GM18873 (cell line): ENCODE data around the gene PTPRK.
"Not testable (repeated sequence)": the region's sequence is repeated elsewhere in the genome, so short reads cannot be mapped to it uniquely, and the experiment has no call there.

Experiments used
- ATAC-seq: cut with Tn5 transposase; IDR thresholded peaks from one replicate; pipeline ENCODE4 v1.9.1; 2021; ENCODE audit warnings: mild to moderate bottlenecking, moderate library complexity, moderate number of reproducible peaks; ENCODE audit not compliant: unreplicated experiment, low FRiP score

PTPRK gene

DNA sequence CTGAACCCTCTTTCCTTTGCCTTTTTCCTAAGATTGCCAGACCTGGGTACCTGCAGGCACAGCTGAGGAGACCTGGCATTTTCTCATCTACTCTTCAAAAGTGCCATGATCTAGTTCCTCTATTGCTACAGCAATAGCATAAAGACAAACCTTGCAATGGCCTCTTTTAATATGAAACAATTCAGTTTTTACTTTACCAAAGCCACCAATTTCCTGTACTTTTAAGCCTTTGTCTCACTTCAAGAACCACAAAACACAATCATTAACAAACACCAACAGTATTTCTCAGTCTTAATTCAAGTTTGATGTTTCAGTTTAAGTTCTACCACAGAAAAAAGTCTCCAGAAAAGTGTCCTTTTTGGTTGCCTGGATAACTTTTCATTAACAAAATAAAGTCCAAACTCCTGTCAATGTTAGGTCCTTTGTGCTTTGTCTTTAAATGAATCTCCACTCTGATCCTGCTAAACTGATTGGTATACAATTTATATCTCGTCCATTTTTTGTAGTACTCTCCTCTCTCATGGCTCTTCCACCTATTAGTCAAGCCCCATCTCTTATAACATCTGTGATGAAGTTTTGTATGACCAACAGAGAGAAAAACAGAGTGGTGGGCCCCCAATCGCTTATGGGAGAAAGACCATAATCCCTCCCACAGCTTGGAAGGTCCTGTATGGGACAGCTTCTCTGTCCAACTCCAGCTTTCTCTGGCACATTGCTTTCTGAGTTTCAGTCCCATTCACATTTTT, 569.1 kb downstream of the PTPRK start:
- ATAC-seq, result peak; percentile 84

DNA sequence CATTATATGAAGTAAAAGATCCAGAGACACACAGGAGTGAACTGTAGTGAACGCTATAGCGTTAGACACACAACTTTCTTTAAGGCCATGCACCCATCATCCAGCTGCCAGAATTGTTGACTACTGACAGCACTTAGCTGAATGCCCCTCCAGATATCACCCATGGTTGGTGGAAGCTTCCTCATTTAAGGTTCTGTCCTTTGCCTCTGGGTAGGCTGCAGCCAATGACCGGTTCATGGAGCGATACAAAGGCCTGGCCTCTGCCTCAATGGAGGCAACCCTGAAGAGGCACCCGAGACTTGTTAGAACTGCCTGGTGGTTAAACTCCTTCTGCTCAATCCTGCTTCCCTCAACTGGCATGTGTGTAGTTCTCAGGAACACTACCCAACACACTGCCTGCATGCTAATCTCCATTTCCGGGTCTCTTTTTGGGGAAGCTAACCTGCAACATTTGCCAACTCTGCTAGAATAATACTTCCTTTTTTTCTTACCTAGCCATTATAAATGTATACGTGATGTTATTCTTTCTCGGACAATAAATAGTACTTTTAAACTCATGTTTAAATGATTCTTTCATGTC, 569.7 kb downstream of the PTPRK start:
- peak; percentile 28 for ATAC-seq

DNA sequence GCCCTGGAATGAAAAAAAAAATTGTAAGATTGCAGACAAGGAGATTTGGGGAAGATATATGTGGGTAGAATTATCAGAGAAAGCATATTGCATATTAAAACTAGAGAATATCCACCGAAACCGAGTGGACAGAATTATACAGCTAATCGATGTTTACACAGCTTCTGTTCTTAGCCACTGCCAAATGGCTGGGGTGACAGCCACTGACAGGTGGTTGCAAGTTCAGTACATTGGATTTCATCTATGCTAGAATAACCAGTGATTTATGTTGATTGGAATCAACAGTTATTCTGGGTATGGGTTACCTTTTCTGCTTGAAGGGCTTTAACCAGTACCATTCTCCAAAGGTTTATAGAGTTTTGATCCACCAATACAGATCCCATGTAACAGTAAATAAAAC, 571.1 kb downstream of the PTPRK start:
- no peak for ATAC-seq

DNA sequence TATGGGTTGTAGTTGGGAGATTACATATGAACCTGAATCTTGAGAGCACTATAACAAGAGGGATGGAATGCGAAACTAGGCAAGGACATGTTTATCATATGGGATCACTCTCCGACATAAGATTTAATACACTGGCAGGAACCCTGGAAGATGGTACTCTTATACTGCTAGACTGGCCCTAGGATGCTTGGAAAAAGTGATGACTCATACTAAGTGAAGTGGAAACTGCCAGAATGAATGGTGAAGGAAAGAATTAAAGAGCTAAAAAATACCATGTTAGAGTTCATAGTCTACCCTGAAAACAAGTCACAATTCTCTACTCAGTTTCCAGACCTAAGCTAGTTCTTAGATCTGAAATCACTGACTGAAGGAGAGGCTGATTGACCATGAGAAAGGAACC, 574.0 kb downstream of the PTPRK start:
- ATAC-seq, result no peak

DNA sequence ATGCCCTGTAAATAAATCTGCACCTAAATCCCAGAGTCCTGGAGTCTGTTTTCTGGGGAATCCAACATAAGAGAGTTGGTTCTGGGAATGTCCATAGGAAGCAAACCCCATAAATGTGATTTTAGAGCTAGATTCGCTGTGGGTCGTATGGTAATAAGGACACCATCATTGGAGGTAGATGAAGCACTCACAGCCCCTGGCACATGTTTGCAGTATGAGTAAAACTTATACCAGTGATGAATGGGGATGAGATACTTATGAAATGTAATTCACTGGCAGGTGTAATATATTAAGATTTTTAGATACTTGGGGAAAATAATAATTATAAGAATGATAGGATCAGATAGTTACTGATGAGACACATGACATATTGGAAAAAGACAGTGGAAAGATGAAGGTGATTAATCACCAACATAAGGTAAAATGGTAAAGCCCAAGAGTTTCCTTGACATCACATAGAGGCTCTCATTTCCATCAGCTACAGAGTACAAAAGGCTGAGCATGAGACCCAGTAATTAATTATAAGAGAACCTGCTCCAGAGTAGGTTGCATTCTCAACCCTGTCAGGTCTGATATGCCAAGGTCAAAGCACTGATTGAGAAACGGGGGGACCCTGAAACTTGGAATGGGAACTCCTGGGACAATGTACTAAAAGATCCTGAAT, 574.8 kb downstream of the PTPRK start:
- no peak for ATAC-seq

DNA sequence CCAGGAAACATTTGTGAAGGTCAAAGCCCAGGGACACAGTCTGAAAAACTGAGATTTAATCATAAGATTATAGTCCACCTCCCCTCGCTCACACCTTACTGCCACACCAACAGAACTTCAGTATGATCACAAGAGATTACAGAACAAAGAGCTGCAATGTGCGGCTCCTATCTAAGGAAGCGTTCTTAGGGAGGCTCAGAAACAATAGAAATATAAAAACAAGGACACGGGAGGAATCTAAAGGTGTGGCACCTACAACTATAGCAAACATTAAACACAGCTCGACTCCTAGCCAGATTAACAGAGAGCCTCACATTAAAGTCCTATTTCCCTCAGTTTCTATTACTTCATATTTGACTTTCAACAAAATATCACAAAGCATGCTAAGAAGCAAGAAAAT, 579.2 kb downstream of the PTPRK start:
- ATAC-seq, result no peak

DNA sequence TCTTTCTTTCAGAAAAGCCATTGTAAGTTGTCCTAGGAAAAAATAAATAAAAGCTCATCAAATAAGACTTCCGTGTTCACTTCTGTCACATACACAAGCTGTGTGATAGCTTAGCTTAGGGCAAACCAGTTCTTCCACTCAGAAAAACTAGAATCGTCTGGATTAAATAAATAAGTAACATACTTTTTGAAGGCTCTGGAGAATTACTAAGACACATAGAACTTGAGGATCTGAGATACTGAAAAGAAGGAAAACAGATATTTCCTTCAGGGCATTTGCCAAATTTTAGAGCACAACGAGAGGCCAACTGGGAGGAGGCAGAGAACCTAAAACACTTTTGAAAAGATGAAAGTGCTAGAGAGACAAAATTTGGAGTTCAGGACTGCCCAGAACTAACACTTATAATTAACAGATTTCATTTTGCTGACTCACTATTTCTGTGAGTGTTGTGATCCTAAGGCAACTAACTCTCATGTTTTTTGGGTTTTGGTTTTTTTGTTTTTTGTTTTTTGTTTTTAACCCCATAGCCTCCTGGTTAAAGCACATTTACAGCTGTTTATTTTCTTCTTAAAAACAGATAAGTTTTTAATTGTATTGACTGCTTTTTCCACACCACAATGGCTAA, 580.8 kb downstream of the PTPRK start:
- ATAC-seq, result no peak

DNA sequence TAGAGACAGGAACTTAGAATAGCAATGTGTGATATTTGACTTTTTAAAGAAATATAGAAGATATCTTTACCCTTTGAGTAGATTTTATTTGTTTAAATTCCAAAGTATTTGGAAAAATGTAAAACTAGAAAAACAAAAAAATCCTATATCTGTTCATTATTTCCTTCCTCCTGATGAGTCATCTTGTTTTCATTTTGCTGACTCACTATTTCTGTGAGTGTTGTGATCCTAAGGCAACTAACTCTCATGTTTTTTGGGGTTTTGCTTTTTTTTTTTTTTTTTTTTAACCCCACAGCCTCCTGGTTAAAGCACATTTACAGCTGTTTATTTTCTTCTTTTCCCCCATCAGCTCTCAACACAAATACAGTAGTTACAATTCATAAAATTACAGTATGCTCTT, 581.7 kb downstream of the PTPRK start:
- no peak for ATAC-seq

DNA sequence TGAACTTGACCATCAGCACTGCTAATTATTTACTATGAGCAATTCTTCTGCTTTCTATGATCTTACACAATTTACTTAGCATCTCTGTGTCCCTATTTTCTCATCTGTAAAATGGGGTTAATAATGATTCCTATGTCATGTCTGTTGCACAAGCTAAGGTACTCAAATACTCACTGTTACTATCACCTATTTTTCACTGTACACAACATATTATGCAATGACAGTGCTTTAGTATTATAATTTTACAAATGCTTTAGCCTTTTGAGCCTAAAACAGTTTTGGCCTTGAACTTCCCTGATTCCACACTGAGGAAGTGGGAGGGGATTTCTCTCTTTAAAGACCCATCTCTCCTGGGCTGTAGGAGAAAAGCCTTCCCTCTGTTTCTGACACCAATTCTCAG, 582.7 kb downstream of the PTPRK start:
- ATAC-seq, result no peak

DNA sequence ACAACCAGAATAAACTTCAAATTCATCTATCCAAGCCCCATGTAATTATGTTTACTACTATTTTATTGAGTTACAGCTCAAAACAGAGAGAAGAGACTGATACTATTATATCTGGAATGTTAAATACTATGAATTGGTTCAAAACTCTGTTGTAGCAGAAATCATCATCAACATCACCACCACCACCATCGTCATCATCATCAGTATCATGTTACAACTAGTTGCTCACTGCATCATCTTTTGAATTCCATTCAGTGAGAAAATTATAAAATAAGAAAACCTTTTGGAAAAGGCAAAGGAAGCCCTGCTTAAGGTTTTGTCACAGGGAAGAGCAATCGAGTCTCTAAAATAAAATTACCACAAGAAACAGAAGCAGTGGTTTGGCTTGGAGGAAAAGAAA, 583.3 kb downstream of the PTPRK start:
- no peak for ATAC-seq

DNA sequence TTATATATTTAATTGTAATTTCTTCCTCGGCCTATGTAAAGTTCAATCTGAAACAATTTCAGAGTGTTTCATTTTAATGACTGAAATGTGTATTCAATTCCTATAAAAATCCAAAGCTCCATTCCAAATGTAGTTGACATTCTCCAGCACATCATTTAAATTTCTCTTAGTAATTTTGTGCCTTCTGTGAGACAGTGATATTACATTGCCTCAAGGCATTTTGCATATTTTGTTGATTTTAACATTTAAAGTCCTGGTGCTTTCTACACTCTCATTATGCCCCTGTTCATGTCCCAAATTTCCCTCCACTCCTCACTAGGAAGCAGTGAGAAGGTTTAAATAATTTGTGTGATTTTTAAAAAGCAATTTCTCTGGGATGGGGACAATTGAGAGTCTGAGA, 585.4 kb downstream of the PTPRK start:
- ATAC-seq, result no peak

DNA sequence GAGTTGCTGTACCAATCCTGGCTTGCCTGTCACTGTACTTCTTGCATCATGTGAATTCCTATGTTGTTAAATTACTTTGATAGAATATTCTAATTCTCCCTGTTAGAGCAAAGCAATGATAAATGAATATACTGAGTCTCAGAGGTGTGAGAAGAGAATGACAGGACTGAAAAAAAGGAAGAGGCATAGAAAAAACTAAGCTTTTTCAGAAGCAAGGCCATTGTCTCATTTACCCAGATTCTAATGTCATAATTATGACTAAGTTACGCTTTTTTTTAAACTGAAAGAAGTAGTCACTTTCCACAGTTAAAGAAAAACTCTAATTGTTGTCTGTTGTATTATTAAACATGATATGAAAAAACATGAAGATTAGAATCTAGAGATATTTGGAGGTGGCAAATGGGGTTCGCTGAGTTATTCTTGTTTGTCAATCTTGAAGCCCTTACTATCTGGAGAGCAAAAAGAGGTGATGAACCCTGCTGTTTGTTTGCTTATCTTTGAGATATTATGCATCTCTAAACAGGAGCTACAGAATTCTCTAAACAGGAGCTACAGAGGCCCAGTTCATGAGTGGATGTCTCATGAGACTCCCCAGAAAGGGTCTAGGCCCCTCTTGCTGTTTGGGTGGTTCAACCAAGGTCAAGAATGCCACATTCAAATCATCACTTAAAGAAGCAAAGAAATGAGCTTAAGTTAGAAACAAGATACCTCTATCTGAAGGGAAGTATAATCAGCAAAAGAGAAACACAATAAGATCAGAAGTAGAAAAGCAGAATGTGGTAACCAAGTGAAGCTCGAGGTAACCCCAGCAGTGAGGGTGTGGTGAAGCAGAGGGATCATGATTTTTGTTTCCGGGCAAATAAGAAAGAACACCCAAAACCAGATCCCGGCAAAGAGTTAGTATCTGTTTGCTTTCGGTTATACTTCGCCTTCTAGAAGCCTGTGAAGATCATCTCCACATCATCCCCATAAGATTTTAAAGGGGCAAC, 586.3 kb downstream of the PTPRK start:
- no peak for ATAC-seq

DNA sequence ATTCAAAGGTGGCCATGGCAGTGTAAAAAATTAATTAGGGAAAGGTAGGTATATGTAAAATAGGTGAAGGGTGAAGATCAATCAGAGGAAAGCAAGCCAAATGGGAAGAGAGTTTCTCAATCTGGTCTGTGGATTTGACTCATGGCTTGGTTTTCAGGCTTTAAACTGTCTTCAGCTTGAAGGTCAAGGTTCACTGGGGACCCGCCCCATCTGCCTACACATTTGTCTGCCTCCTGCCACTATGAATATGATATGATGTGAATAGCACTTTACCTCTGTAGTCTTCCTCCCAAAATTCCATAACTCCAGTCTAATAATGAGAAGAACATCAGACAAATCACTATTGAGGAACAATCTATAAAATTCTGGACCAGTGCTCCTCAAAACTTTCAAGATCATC, 587.3 kb downstream of the PTPRK start:
- ATAC-seq, result no peak

DNA sequence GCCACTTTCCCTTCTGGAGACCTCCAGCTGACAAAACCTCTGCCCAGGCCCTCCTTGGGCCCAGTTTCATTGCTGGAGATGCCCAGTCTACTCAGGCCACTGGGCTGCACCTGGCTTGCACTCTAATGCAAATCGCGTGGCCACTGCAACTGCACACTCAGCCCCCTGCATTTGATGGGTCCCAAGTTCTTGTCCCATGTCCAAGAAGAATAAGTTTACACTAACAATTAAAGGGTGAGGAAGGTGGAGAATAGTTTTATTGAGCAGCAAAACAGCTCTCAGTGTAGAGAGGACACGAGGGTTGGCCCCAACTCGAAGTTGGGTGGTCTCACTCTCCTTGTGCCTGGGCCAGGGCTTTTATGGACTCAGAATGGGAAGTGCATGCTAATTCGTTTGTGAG, 587.7 kb downstream of the PTPRK start:
- ATAC-seq, result no peak

DNA sequence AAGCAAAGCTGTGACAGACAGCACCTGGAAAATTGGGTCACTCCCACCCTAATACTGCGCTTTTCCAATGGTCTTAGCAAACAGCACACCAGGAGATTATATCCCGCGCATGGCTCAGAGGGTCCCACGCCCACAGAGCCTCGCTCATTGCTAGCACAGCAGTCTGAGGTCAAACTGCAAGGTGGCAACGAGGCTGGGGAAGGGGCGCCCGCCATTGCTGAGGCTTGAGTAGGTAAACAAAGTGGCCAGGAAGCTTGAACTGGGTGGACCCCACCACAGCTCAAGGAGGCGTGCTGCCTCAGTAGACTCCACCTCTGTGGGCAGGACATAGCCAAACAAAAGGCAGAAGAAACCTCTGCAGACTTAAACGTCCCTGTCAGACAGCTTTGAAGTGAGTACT, 594.0 kb downstream of the PTPRK start:
- ATAC-seq, result not testable (repeated sequence)

DNA sequence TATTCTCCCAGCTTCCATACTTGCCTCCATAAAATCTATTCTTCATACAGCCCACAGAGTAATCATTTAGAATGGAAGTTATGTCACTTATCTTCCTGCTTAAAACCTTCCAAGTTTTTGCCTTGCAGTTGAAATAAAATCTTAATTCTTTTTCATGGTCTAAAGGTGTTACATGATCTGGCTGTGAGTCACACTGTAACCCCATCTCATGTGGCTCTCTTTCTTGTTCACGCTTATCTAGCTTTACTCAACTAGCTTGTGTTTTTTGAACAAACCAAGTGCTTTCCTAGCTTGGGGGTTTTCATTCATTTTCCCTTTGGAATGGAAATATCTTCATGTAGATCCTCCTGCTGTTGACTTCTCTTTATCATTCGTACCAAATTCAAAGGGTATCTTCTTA, 596.0 kb downstream of the PTPRK start:
- no peak for ATAC-seq

DNA sequence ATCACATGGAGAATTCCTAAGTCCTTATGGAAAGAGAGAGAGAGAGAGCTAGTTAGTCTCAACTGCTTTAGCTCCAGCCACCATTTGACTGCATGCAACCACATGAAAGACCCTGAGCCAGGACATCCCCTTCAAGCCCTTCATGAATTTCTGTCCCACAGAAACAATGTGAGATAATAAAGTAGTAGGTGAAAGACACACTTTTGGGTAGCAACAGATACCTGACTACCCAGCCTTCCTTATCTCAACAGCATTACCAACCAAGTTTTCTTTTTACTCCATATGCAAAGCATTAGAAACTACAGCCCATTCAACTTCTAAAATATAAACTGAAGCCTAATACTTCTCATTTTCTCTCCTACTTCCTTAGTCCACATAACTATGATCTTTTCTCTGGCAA, 596.4 kb downstream of the PTPRK start:
- no peak for ATAC-seq

DNA sequence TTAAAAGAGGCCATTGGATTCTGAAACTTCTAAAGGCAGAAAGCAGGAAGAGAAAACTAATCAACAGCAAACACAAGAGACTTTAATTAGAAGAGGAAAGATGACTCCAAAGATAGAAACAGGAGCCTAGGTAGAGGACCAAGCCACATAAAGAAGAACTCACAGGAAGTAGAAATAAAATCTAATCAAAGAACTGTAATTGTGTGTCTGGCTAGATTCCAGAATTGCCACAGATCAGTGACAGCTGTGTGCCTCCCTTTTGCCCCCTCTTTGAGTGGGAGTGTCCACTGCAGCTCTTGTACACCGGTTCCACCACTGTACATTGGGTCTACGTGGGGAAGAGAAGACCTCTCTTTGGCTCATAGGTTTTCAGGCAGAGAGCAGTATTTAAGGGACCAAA, 597.3 kb downstream of the PTPRK start:
- no peak for ATAC-seq

DNA sequence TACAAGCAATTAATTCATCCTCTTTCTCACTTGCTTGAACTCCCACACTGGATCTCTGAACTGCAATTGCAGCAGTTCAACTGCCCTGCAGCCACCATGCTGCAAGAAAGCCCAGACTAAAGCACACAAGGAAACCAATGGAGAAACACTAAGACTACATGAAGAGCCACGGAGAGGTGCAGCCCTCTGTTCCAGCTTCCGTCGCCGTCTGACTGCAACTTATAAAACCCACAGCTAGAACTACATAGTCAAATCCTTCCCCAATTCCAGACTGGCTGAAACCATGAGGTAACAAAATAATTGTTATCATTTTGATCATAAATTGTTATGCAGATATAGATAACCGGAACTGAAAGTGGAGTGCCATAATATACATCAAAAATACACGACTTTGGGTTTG, 598.4 kb downstream of the PTPRK start:
- no peak for ATAC-seq

DNA sequence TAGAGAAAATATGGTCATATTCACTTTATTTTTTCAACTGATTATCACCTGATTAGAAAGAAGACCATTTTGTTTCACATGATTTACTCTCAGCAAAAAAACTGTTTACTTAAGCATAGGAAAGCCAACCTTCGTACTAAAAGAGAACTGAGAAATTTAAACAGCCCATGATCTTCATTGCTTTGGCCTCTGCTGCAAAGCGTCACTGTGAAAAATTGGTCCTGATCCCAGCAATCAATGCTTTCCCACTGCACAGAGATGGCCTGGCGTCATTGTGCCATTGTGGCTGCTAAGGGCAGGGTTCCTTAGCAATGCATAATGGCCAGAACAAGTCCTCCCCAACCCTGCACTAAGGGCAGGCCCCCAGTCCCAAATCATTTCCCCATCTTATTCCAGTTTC, 599.6 kb downstream of the PTPRK start:
- no peak for ATAC-seq
